HG03159 (cell line): ENCODE data around the gene TRIM71.

Experiments
- ATAC-seq: cut with Tn5 transposase; IDR thresholded peaks from one replicate; pipeline ENCODE4 v1.9.1; 2021; ENCODE audit warnings: mild to moderate bottlenecking, moderate library complexity; ENCODE audit not compliant: unreplicated experiment

Gene TRIM71

DNA sequence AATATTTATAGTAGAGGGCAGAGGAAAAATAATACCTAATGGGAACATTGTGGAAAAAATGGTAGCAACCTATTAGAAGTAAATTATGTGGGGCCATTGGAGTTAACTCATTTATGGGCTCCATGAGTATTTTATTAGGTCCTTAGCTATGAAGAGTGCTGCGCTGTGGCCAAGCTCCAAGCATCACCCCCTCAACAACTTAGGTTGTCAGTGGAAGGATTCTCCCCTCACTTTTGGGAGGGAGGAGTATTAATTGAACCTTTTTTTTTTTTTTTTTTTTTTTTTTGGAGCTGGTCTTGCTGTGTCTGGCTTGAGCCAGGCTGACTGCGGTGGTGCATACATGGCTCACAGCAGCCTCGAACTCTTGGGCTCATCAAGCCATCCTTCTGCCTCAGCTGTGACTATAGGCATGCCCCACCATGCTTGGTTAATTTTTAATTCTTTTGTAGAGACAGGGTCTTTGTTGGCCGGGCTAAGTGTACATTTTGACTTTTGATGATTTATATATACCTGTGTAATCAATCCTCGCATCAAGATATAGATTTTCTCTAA, 45.2 kb downstream of the TRIM71 start:
- no peak for ATAC-seq

DNA sequence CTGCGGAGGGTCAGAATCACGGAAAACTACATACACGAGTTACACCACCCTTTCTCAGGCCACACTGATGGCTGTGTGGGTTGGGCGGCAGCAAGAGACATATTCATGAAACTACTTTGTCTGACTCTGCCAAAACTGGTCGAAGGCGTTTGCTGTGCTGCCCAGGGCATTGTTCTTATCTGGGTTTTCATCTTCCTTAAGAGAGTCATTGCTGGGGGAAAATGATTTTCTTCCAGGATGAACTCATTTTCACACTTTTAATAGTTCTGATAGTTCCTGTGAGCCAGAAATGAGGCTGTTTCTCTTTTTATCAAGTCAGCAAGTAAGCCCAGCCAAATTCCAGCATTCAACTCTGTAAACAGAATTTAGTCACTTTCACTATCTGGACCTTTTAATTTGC, 47.6 kb downstream of the TRIM71 start:
- ATAC-seq = no peak

DNA sequence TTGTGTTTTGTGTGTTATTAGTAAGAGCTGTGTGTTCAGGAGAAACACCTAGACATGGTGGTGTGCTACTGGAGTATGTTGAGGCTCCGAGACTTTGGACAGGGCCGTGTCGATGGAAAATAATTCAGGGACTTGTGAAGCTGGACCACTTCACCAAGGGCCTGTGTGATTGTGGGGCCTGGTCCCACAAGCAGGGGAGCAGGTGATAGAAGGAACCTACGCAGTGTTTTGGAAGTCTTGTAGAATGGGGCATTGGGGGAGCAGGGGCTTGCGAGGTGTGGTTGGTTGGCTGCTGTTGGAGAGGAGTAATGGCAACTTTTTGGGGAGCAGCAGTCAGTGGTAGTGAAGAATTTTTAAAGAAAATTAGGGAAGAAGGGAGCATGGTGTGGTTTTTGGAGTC, 48.7 kb downstream of the TRIM71 start:
- ATAC-seq = no peak

GRCh38 chr3:32867954-32868353, 50.2 kb downstream of the TRIM71 start:
- no peak for ATAC-seq

DNA sequence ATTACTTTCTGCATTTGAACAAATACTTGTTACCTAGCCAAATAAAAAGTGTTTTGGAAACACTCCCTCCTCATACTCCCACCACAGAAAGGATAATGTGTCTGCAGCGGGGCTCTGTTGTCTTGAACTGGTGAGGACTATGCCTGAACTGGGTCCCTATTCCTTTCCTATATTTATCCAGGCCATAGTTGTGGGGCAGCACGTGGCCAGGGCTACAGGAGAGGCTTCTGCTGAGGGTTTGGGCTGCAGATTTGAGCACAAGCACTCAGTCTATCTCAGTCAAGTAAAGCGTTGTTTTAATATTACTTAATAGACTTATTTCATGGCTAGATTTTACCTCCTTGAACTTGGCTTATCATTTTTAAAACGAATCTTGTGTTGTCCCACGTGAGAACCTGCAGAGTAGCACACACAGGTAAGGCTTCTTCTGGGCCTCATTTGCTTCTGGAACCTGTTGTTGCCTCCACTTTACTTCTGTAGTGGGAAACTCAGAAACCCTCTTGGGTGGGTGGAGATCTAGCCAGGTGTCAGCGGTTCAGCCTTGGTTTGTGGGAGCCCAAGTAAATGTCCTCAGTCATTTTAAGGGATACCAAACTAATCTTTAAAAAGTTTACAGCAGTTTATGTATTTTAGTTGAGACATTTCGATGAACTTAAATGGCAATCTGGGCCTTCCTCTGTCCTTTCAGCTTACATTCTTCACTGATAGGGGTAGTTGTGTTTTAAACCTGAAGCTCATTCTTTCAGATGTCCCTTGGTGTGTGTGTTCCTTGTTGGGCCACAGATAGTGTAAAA, 51.1 kb downstream of the TRIM71 start:
- ATAC-seq = no peak

DNA sequence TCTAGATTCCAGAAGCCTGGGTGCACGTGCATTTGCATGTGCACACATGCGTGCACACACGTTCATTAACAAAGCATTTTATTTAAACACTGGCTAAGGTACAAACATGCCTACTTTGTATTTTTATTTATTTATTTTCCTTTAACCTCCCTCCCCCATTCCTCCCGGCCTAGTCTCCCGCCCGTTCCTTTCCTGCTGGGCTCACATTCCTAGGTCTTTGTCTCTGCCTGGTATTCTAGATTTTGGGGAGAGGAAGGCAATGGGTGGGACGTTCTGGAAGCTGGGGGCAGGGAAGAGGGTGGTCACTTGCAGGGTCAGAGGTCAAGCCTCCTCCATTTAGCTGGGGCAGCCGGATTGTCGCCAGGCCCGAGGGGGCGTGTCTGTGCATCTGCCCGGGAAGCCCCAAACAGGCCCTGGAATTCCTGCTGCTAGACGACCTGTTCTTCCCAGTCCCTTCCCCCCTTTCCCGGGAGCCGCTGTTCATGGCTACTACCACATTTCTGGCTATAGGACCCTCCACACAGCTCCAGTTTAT, 51.8 kb downstream of the TRIM71 start:
- no peak for ATAC-seq

DNA sequence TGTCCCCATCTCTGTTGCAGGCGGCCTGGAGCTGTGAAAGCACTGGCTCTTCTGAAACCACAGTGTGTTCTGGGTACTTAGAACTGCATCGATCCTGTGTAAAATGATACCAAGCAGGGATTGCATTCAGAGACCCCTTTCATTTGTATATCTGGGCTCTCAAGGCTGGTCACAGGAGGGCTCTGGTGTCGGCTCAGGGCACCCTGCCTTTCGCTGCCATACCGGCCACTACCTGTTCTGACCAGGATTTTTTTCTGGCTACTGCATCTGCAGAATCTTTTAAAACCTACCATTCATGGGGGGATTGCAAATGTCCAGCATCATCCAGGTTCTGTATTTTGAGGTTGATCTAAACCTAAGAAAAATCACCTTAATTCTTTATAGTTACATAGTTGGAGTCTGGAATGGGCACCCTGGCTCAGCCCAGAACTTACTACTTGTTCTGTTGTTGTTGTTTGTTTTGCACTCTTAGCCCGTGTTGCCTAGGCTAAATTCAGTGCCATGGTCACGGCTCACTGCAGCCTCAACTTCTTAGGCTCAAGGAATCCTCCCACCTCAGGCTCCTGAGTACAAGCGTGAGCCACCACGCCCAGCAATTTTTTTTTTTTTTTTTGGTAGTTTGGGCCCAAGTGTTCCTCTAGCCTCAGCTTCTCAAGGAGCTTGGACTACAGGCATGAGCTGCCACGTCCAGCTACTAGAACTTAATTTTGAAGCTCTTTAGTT, 52.7 kb downstream of the TRIM71 start:
- no peak for ATAC-seq

GRCh38 chr3:32871273-32871672, 53.5 kb downstream of the TRIM71 start:
- ATAC-seq = no peak

GRCh38 chr3:32872487-32873382, 54.9 kb downstream of the TRIM71 start:
- ATAC-seq = no peak

GRCh38 chr3:32873531-32874130, 55.8 kb downstream of the TRIM71 start:
- no peak for ATAC-seq

DNA sequence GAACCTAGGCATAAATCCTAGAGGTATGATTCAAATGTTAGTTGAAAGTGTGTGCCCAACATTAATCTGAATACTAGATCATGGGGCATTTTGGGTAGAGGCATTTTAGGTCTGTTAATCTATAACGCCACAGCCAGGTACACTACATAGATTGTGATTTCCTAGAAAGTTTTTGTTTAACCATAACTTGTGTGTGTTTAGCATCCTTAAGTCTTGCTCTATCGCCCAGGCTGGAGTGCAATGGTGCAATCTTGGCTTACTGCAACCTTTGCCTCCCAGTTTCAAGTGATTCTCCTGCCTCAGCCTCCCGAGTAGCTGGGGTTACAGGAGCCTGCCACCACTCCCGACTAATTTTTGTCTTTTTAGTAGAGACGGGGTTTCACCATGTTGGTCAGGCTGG, 59.1 kb downstream of the TRIM71 start:
- no peak for ATAC-seq

GRCh38 chr3:32877598-32877997, 59.8 kb downstream of the TRIM71 start:
- no peak for ATAC-seq

DNA sequence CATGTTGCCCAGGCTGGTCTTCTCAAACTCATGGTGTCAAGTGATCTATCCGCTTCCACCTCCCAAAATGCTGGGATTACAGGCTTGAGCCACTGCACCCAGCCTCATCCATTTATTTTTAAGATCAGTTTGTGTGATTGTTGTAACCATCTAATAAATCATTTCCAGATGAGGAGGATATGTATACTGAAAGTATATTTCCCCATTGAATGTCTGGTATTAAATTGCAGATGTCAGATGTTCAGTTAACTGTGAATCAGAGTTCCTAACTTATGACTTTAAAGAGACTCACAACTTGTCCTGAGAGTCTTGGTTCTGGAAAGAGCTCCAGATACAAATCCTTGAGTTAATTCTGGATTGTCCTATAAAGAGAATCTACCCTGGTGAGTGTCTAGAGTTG, 62.4 kb downstream of the TRIM71 start:
- no peak for ATAC-seq

GRCh38 chr3:32881624-32882023, 63.8 kb downstream of the TRIM71 start:
- no peak for ATAC-seq

DNA sequence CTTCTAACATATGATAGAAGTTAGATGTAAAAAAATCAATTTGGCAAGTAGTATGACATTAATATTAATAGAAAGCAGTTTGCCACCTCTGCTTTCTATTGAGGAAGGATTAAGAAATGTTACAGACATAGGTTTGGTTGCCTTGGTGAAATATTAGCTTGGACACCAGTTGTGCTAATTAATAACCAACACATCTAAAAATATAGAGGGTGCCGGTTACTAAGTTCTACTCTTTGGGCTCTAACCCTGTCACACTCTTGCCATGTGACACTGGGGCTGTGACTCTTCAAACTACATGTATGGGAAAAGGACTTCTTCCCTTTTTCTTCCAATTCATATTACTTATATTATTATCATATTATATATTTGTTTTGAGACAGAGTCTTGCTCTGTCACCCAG, 64.4 kb downstream of the TRIM71 start:
- peak; percentile 56 for ATAC-seq

DNA sequence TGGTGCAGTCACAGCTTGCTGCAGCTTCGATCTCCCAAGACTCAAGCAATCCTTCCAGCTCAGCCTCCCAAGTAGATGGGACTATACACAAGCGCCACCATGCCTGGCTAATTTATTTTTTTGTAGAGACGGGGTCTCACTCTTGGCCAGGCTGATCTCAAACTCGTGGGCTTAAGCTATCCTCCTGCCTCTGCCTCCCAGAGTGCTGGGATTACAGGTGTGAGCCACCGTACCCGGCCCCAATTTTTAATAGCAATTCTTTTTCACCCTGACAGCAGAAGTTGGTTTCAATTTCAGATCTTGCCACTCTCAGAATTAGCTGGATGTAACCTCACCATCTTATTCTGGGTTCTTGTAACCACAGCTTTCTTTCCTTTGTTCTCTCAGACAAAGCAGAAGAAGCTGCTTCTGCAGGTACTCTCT, 64.8 kb downstream of the TRIM71 start:
- peak; percentile 87 for ATAC-seq

GRCh38 chr3:32883817-32884216, 66.0 kb downstream of the TRIM71 start:
- ATAC-seq = no peak

- ATAC-seq = no peak
These were observed 66.8 kb downstream of the TRIM71 start for GRCh38 chr3:32884591-32884990.

GRCh38 chr3:32885283-32885901, 67.6 kb downstream of the TRIM71 start:
- ATAC-seq = no peak

DNA sequence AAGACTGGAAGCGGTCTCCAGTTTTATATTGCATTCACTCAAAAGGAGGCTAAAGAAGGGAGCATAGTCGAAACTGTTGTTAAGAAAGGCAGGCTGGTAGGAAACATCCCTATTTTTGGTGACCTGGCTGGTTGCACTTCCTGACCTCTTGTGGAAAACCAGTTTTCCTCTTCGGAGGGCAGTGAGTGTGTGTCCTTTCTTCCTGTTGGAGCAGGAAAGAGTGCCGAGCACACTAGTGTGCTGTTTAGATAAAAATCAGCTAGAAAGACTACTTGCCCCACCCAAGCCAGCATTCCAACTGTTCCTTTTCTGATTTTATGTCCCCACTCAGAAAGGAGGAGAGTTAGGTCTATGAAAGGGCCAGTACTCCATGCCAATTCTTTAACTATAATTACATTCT, 68.5 kb downstream of the TRIM71 start:
- ATAC-seq = no peak
